ENCODE measurements around the gene LUZP2.

The LUZP2 gene

DNA sequence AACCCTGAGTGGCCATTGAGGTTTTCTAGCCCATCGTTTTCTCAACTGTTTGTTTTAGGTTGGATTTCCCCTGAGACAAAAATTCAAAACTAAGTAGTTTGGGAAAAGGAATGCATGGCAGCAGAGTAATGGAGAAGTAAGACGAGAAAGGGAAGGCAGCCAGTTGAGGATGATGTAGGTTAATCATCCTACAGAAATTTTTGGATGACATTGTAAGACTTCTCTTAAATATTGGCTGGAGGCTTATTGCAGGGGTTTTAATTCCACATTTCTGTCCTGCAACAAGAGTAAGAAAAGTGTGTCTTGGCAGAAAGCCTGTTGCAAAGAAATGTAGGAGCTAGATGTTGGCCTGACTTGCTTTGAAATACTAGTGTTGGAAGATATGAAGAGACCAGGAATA lies 308.8 kb downstream of the LUZP2 start:
- TF ChIP-seq, protein P1, sequence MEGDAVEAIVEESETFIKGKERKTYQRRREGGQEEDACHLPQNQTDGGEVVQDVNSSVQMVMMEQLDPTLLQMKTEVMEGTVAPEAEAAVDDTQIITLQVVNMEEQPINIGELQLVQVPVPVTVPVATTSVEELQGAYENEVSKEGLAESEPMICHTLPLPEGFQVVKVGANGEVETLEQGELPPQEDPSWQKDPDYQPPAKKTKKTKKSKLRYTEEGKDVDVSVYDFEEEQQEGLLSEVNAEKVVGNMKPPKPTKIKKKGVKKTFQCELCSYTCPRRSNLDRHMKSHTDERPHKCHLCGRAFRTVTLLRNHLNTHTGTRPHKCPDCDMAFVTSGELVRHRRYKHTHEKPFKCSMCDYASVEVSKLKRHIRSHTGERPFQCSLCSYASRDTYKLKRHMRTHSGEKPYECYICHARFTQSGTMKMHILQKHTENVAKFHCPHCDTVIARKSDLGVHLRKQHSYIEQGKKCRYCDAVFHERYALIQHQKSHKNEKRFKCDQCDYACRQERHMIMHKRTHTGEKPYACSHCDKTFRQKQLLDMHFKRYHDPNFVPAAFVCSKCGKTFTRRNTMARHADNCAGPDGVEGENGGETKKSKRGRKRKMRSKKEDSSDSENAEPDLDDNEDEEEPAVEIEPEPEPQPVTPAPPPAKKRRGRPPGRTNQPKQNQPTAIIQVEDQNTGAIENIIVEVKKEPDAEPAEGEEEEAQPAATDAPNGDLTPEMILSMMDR (IDR thresholded peaks at IDR 0.05), result no peak
- Histone ChIP-seq H3K4me1 (no peaks in the 10 kb centered on the region), H3K4me3 (no peak overlapping the region), H3K27ac (no peak overlapping the region), H3K36me3 (no peaks in the 10 kb centered on the region), H3K9me3 (no peaks in the 10 kb centered on the region), H3K27me3 (no peaks in the 10 kb centered on the region)
- no peak for DNase-seq
- intact Hi-C loops (cut with DNase I; ENCODE audit: low total_unique reads), result no loop called here

DNA sequence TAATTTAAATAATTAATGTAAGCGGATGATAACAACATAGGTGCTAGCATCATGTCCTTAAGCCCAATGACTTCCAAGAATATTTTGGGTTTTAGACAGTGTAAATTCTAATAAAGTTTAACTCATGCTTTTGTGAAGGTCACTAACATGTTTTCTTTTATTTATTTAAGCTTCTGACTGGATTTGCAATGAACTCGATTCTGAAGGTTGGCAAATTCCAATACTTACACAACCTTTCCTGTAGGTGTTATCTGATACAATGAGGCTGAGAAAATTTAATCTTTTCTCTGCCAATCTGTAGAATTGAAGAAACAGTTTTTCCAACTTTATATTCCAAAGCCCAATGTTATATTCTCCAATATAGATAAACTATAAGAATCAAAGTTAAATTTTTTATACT lies 311.3 kb downstream of the LUZP2 start:
- TF ChIP-seq, protein P1 (IDR thresholded peaks at IDR 0.05), result no peak

DNA sequence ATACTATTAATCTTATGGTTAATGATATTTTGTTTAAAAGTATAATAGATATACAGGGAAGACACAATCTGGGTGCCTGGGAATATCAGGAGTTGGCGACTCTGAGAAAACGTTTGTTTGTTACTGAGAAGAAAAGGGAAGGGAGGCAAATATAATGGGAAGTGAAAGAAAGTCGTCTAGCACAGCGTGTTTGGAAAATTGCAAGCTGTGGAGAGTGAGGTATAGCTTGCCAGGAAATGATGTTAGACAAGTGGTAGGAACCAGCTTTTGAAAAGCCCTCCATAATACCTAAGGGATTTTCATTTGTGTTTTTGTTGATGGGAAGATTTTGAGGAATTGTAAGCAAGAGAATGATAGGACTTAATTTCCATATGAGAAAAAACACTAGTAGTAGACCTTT lies 322.2 kb downstream of the LUZP2 start:
- intact Hi-C loops (cut with DNase I; ENCODE audit: low total_unique reads), result no loop called here
- Histone ChIP-seq H3K27me3 (no peaks in the 10 kb centered on the region), H3K9me3 (no peaks in the 10 kb centered on the region), H3K36me3 (no peaks in the 10 kb centered on the region), H3K27ac (no peak overlapping the region), H3K4me3 (no peak overlapping the region), H3K4me1 (no peaks in the 10 kb centered on the region)
- TF ChIP-seq, protein P1 (IDR thresholded peaks at IDR 0.05), result no peak
- DNase-seq, result no peak

More for the DNA sequence above, 311.3 kb downstream of the LUZP2 start:
- Histone ChIP-seq H3K36me3 (no peaks in the 10 kb centered on the region), H3K27ac (no peak overlapping the region), H3K27me3 (no peaks in the 10 kb centered on the region), H3K9me3 (no peaks in the 10 kb centered on the region), H3K4me3 (no peak overlapping the region), H3K4me1 (no peaks in the 10 kb centered on the region)
- no peak for DNase-seq
- intact Hi-C loops (cut with DNase I; ENCODE audit: low total_unique reads), result no loop called here

DNA sequence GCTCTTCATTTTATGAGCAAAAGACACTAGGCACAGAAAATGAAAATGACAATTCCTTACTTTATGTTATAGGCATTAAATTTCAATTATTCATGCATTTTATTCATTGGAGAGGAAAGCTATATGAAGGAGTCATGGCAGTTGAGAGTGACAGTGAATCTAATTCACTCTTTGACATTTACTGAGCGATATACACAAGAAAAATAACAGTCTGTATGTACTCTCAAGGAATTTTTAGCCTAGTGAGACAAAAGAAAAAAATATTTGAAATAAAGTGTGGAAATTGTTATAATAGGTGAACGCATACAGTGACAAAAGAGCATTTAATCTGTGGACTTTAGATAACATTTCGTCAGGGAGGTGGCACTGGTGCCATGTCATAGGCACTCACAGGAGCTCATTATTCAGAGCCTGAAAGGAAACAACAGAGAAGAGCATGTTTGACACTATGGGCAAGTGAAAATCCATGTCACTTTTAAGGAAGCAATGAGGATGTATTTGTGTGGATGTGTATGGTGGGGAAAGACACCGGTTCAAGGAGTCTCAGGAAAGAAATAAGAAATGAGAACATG lies 323.1 kb downstream of the LUZP2 start:
- Histone ChIP-seq H3K9me3 (no peaks in the 10 kb centered on the region), H3K27ac (no peak overlapping the region), H3K4me3 (no peak overlapping the region), H3K36me3 (no peaks in the 10 kb centered on the region), H3K27me3 (no peaks in the 10 kb centered on the region), H3K4me1 (no peaks in the 10 kb centered on the region)
- intact Hi-C loops (cut with DNase I; ENCODE audit: low total_unique reads), result no loop called here
- no peak for DNase-seq
- TF ChIP-seq, protein P1 (IDR thresholded peaks at IDR 0.05), result no peak

DNA sequence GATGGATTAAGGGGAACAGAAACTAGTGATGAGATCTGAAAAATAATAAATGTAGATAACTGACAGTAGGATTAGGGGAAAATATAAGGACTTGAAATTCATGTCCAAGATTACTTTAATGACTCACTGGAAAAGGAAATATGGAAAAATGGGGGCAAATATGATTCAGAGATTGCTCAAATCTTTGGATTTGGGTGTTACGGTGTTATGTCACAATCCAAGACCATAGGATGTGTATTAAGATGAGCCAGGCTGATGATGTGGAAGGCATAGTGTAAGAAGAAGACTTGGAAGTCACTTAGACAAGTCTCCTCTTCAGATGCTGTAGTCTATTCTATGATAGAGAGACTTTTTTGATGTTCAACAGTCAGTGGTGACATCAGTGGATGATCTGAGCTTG lies 323.7 kb downstream of the LUZP2 start:
- H3K27me3 ChIP-seq, result no peaks in the 10 kb centered on the region
- intact Hi-C loops (cut with DNase I; ENCODE audit: low total_unique reads), result no loop called here
- no peak for DNase-seq
- no peak overlapping the region for H3K27ac ChIP-seq
- no peak overlapping the region for H3K4me3 ChIP-seq
- no peaks in the 10 kb centered on the region for H3K4me1 ChIP-seq
- no peaks in the 10 kb centered on the region for H3K9me3 ChIP-seq
- TF ChIP-seq, protein P1 (IDR thresholded peaks at IDR 0.05), result no peak
- H3K36me3 ChIP-seq, result no peaks in the 10 kb centered on the region

All from tibial artery (tissue), 4 donors.